ENCODE results near the gene CYB5R4. TPM values are rescaled to one million over a fixed set of nuclear protein-coding genes. Genes with fewer than 3 reads are reported as not detected.

Gene CYB5R4
- total and polyA plus RNA-seq, 10 of the 15 experiments (the other 5 are each of a cell fraction or from before 2014, with no cell fraction given), result 13.4 to 61.1 (median 27.5) TPM

GRCh38 chr6:83879746-83880145 is 20.3 kb downstream of the CYB5R4 start:
- no peaks in the 10 kb centered on the region; the same call in none of the 2 replicates for H3K79me2 ChIP-seq (ENCODE audit: control insufficient read depth, insufficient read depth, low read length)

More at GRCh38 chr6:83879746-83880145, 20.3 kb downstream of the CYB5R4 start:
- H2AFZ ChIP-seq (ENCODE audit: control insufficient read depth, low read depth, low read length), result no peak overlapping the region
- TF ChIP-seq SKIL (IDR thresholded peaks at IDR 0.05; ENCODE audit: low read depth, poor library complexity, severe bottlenecking), result no peak
- no TSS peak for BruUV-seq (replicated peaks)
- no peak overlapping the region for H3K4me2 ChIP-seq (ENCODE audit: control insufficient read depth, insufficient read depth)
- H3K4me1 ChIP-seq (ENCODE audit: control insufficient read depth, insufficient read depth, low read length), result no peaks in the 10 kb centered on the region
- no peak for FAIRE-seq
- in situ Hi-C loops (cut with MboI), result no loop called here
- SMC1A ChIA-PET (ENCODE audit: uncharacterized antibody, unreplicated experiment), result interaction anchor here (1.7 to 2.2 kb wide), 2 partner anchors 20 to 341 kb away, joined by 3 to 6 read pairs; partner anchors contain the start of gene CYB5R4
- no peaks in the 10 kb centered on the region for H3K9me3 ChIP-seq (replicated peaks; ENCODE audit: control insufficient read depth, insufficient read depth, low read length)
- no peak for DNase-seq (ENCODE audit: low read depth, low spot score)
- no peaks in the 10 kb centered on the region for H3K27me3 ChIP-seq (replicated peaks in 1 of 2; ENCODE audit: control insufficient read depth in 2 of 2, insufficient read depth in 2 of 2, low read length in 1 of 2)
- RAD21 ChIA-PET (ENCODE audit: unreplicated experiment), result interaction anchor here (1.2 to 1.4 kb wide), 2 partner anchors 19 to 265 kb away, joined by 3 to 4 read pairs; no protein-coding TSS in a partner anchor
- no peaks in the 10 kb centered on the region for H3K36me3 ChIP-seq (ENCODE audit: control insufficient read depth in 2 of 2, insufficient read depth in 2 of 2, low read length in 1 of 2)
- no peak for ATAC-seq
- H3K27ac ChIP-seq (ENCODE audit: control insufficient read depth, insufficient read depth), result no peak overlapping the region
- intact Hi-C loops (cut with micrococcal nuclease; ENCODE audit: unreplicated experiment), result loop anchor here (5.0 to 10.0 kb wide), 3 partner anchors 535 to 1445 kb away; no protein-coding TSS in a partner anchor
- no peak overlapping the region for H3K9ac ChIP-seq (ENCODE audit: control insufficient read depth, insufficient read depth, low read length)
- POLR2A ChIA-PET, result interaction anchor here (2.0 kb wide), 1 partner anchor 14 kb away, joined by 7 read pairs; no protein-coding TSS in a partner anchor
- H4K20me1 ChIP-seq (ENCODE audit: control insufficient read depth, insufficient read depth), result no peaks in the 10 kb centered on the region
- no peak overlapping the region for H3K4me3 ChIP-seq
- 88% methylated on average over 4 of the region's 4 CpGs for WGBS (ENCODE audit: insufficient coverage, insufficient replicate concordance, low lambda C conversion rate, missing lambda C conversion rate)
- CTCF ChIA-PET, result interaction anchor here (1.6 to 1.8 kb wide), 3 partner anchors 10 to 348 kb away, joined by 5 to 7 read pairs (median 7); partner anchors contain the start of gene CEP162

All from GM12878 (cell line).